ENCODE measurements around the gene SLC35F1.
"Not testable (repeated sequence)": the region's sequence is repeated elsewhere in the genome, so short reads cannot be mapped to it uniquely, and the experiment has no call there.

SLC35F1 gene

DNA sequence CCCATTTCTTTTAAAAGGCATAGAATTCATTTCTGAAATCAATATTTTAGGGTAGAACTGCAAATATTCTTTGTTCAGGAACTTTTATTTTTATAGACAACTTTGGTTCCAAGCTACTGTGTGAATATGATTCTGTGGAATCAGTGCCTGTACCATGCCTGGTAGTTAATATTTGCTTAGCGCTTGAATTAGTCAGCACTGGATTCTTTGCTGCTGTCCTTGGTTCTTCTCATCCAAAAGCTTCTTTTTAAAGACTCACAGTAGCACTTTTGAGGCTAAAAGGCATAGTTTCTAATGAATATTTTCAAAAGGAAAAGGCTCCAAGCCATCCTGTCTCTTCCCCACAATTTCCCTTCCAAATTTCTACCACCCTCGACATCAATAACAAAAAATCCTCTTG is 109.5 kb downstream of the SLC35F1 start:
- no peak for DNase-seq

DNA sequence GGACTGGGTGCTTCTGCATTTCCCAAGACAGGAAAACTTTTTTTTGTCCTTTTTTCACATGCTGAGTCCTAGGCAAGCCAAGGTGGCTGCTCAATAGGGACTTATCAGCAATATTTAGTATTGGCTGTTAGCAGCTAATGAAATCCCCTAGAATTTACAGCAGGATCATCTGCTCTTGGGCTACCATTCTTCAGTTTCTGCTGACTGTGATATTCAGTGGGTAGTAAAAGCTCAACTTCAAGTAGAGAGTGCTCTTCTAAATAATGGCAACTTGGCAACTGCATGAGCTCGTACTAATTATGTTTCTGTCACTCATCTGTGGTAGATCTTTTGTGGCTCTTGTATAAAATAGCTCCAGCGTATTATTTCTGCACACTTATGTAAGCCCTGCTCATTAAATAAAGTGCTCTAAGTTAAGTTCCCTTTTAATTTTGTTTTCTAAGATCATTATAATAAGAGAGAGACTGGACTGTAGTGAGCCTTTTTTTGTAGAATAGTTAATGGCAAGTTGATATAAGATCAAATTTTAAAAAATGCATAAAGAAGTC is 110.3 kb downstream of the SLC35F1 start:
- no peak for DNase-seq

DNA sequence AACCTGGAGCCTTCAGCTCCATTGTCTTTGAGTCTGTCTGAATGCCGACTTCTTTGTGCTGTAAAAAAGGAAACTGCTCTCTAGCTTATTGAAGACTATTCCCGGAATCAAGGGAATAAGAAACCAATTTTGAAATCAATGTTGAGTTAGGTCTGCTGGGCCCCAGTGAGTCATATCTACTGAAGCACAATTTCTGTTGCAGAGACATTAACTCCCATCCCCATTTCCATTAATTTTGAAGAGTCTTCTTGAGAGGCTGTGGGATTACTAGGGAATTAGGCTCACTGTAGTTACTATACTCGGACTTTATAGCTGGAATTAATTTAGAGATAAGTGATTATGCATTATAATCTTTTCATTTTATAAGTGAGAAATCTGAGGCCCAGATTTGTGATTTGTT is 116.7 kb downstream of the SLC35F1 start:
- DNase-seq, result no peak

DNA sequence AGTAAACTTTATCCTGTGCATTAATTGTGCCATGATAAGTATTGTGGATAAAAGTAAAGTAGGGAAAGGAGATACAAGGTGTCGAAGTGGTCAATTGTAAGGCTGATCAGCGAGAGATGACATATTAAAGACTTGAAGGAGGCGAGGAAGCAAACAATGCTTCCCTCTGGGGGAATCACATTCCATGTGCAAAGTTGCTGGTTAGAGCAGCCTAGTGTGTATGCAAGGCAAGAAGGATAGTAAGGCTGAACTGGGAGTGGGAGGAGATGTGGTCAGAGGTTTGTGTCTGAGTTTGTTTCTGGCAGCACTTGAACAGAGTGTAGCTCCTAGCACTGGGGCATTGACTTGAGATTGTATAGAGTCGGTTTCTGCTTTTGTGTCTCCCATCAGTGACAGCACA is 122.9 kb downstream of the SLC35F1 start:
- DNase-seq, result no peak

DNA sequence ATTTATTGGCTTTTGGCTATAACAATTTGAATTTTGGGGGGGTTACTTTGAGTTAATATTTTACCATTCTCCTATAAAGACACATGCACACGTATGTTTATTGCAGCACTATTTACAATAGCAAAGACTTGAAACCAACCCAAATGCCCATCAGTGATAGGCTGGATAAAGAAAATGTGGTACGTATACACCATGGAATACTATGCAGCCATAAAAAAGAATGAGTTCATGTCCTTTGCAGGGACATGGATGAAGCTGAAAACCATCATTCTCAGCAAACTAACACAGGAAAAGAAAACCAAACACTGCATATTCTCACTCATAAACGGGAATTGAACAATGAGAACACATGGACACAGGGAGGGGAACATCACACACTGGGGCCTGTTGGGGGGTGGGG is 130.4 kb downstream of the SLC35F1 start:
- not testable (repeated sequence) for DNase-seq

DNA sequence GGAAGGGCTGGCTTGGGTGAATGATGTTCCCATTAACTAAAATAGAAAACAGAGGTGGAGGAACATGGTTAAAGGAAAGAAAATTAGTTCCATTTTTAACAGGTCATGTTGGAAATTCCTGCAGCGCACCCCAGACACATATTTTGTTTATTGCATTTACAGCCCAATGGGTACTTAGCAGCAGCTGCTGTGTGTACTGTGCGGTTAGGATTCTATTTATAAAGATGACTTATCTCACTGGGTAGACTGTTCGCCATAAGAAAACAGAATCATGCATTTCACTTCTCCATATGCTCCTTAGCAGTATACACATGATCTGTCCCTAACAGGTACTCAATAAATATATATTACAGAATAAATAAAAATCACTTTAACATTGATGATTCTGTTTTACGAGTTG is 135.8 kb downstream of the SLC35F1 start:
- DNase-seq, result no peak

DNA sequence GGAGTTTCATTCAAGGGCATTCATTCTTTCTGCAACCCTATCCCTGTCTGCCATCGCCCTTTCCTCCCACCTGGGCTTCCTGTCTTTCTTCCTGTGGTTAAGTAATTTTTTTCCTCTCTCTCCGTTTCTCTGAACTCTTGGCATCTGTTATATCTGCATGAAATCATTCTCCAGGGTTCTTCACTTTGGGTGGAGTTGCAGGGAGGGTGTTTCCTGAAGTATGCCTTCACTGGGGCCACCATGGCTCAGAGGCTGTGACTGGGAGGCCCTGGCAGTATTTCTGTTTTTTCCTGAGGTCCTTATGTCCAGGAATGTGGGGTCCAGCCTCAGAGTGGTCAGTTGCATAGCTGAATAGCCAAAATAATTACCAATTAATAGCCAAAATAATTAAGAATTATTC is 137.2 kb downstream of the SLC35F1 start:
- DNase-seq, result no peak

DNA sequence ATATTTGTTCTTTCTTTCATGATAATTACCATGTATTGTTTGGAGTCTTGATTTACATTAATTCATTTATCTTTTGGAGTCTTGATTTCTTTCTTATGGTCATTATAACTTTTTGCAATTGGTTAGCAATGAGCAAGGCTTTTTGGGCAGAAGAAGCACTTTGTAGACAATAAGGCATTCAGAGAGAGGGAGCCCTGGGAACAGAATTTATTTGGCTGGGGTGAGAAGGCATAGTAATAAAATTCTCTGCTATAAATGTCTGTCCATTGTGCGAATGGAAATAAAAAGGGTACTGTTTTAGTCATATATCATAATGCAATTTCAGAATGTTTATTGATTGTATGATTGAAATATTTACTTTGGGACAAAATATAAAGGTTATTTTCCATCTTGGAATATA is 147.0 kb downstream of the SLC35F1 start:
- DNase-seq, result no peak

DNA sequence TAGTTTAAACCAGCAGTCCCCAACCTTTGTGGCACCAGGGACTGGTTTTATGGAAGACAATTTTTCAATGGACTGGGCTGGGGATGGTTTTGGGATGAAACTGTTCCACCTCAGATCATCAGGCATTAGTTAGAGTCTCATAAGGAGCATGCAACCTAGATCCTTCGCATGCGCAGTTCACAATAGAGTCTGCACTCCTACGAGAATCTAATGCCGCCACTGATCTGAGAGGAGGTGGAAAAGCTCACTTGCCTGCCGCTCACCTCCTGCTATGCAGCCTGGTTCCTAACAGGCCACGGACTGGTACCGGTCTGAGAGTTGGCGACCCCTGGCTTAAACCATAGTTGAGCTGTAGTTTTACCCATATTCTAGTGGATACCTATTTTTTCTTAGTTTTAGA is 154.6 kb downstream of the SLC35F1 start:
- DNase-seq, result no peak

DNA sequence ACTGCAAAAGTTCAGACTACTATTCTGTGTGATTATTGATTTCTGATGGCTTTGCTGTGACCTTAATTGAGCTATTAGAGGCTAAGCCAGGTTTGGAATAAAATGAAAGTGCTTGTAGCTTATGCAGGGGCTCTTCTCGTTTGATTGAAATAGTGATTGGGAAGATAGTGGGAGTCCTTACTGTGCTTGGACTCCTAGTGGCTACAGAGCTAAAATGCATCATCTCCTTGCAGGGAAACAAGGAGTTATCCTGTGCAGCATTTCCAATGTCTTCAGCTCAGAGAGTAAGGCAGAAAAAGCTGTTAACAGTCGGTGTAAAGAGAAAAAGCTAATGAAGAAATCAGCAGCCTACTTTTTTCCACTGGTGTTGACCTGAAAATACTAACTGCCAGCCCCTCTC is 173.5 kb downstream of the SLC35F1 start:
- DNase-seq, result no peak

DNA sequence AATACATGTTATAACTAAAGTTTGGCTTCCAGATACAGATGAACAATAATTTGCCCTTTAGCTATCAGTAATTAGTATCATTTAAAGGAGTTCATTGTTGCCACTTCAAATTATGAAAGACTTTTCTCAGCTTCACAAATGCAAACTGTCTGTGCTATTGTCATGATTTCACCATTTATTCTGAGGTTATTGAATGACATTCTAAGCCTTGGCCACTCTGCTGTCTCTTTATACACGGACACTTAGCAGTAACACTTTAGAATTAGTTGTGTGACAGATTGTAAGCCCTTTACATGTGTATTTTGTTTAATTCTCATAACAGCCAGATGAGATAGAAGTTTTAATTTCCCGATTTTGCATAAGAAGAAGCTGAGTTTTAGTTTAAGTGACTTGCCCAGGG is 176.6 kb downstream of the SLC35F1 start:
- no peak for DNase-seq

DNA sequence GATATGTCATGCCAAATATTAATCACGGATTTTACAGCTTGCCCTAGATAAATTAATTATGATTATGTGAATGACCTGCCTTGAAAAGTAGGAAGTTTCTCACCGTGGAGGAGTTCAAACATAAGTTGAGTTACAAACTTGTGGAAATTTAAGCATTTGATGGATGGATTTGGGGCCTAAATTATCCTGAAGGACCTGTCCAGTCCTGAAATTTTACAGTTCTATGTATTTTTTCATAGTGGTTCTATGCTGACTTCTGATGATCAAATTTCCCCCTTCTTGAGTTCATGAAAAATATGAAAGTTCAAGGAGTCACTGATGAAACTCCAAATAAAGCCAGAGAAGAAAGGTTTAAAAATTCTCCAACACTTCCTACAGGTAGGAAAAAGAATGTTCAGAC is 178.6 kb downstream of the SLC35F1 start:
- no peak for DNase-seq

DNA sequence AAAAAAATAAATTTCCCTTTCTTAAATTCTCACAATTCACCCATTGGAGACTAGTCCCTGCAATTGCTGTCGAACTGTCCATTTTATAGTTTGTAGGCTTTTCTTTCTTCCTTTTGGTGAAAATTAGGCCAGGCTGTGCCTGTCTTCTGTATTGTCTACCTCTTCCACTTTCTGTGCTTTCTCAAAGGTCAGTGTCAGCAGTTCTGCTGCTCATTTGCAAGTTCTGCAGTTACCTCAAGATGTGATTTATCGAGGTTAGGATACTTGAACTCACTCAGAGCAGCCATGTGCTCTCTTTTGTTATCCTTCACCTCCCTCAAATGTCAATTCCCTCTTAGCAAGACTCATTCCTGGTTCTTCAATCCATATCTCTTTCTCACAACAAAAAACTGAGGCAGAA is 179.1 kb downstream of the SLC35F1 start:
- no peak for DNase-seq

DNA sequence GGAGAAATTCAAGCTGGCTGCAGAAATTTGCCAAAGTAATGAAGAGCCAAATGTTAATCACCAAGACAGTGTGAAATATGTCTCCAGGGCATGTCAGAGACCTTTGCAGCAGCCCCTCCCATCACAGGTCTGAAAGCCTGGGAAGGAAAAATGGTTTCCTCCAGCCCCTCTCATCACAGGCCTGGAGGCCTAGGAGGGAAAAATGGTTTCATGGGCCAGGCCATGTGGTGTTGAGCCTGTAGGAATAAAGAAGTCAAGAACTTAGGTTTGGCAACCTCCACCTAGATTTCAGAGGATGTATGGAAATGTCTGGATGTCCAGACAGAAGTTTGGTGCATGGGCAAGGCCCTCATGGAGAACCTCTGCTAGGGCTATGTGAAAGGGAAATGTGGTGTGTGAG is 185.0 kb downstream of the SLC35F1 start:
- DNase-seq, result no peak

DNA sequence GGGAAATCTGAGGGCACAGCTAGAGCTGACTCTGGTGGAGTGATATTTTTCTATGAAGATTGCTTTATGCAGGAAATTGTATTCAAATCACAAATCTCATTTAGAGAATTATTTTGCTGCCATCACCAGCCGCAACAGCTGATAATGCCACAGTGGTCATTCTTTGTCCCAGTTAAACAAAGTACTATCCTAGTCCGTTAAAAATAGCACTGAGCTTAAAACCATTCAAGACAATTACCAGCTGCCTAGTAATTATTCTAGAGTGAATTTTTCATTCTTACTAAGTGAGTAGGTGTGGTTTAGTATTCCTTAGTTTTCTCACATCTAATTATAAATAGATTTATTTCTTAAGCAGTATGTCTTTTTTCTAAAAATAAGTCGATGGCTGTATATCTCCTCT is 190.5 kb downstream of the SLC35F1 start:
- no peak for DNase-seq

DNA sequence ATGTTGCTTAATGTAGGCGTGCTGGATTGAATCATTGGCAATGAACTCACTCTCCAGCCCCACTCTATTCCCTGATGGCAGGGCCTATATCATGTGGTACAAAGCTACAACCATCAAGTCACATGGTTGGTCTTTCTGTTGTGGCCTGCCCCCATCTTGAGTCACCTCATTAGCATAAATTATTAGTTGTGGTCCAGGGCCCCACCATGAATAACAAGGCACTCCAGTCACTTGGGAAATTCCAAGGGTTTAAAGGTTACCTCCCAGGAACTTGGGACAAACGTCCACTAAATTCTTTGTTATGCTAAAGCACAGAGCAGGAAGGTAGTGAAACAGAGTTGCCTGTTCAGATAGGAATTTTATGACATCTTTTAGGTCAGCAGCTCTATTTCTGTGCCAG is 193.7 kb downstream of the SLC35F1 start:
- no peak for DNase-seq

DNA sequence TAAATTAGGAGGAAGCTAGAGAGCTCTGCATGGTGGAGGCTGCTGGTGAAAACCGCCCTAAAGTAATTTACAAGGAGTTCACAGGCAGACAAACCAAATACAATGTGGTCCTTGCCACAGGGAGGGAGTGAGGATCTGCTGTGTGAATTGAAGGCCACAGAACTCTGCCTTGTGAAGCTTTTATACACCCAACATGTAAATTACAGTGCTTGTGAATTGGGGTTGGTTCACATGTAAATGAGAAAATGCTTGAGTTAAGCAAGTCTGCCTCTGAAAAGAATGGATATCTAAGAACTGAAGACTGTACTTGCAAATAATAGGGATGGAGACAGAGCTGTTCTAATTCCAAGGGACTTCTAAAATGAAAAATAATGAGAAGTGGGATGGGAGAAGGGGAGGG is 194.2 kb downstream of the SLC35F1 start:
- no peak for DNase-seq

DNA sequence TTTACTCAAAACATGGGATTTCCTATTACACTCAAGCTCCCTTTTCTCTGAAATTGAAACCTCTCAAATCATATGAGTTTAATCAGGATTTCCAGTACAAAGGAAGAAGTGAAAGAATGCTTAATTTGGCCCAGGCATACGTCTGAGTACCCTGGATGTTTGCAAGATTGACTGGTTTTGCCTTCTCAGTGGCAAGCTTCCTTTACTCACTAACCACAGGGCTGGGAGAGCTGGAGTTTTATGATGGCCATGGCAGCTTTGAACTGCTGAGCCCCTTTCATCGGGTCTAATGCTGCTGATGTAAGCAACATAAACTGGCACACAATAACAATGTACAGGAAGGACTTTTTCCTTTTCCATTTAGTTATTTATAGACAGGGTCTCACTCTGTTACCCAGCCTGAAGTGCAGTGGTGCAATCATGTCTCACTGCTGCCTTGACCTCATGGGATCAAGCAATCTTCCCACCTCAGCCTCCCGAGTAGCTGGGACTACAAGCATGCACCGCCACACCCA is 194.8 kb downstream of the SLC35F1 start:
- DNase-seq, result no peak

DNA sequence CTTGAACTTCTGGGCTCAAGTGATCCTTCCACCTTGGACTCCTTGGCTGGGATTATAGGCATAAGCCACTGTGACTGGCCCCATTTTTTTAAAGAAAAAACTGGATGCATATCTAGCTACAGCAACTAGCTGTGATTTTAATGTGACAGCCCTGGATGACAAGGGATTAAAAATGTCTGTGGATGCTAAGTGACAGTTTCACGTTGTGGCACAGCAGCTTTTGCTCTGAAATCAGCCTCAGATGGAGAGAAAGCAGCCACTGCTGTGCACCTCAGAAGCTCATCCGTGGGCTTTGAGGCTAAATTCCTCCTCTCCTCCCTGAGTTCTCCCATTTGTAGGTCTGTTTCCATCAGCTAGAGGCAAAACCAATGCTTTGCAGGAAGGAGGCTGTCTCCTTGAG is 195.3 kb downstream of the SLC35F1 start:
- DNase-seq, result no peak

DNA sequence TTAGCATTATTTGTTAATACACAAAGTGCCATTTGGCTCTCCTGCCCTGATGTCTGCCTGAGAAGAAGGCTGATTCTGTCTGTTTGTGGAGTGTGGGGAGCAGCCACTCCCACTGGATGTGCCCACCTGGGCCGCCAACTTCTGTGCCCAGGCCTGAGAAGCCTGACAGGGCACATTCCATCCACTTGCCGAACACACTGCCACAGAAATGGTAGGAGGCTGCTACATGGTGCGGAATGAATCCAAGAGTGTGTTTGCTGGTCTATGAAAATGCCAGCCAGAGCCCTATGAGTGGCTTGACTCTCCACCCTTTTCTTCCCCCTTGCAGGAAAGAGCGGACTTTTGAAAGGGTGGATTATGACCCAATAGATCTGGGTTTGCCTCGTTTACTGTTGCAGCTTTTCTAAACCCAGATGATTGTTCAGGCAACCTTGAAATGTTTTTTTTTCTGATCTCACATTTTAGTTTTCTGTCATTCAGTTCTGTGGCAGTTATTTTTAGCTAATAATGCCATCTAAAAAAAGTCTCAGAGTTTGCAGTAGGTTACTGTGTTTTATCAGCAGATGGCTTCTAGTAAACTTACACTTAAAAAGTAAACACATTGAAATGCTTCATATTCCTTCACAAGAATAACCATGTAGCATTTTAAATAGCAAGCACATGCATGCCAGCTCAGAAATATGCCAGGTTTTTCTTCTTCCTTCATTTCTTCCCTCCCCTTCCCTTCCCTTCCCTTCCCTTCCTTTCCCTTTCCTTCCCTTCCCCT is 196.5 kb downstream of the SLC35F1 start:
- DNase-seq, result no peak

DNA sequence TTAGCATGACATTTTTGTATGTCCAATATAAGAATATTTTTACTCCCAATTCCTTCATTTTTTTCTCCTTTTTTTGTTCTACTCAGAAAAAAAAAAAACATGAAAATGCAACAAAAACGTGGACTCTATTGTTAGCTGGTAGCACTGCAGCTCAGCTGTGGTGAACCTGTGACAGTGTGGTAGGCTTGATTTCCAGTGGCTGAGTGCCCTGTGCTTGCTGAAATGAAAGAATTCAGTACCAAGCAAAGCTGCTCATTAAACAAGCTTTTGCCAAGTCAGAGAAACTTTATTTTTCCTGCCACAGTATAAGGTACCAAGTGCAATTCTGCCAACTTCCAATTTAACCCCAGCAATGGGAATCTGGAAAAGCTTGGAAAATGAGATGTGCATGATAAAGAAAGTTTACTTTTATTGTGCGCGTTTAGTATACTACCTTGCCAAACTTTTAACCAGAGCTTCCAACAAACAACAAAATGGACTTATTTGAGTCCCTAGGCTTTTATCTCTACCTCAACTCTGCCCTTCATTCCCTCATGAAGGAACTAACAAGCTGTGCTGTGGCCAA is 215.2 kb downstream of the SLC35F1 start:
- DNase-seq, result no peak

DNA sequence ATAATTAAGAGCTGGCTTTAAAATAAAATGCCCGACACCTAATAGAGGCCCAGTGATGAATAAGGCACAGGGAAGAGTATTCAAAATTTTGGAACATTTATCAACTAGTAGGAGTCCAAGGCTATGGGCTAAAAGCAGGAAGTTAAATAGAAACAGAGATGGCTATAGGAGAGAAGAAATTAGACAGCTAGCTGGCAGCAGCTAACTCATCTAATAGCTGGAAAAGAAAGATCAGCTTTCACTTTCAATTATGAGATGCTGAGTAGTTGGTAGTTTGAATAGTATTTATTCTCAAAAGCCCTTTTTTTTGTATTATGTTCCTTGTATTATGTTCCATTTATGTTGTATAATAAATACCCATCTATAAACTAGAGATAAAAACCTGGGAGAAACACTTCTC is 215.7 kb downstream of the SLC35F1 start:
- no peak for DNase-seq

DNA sequence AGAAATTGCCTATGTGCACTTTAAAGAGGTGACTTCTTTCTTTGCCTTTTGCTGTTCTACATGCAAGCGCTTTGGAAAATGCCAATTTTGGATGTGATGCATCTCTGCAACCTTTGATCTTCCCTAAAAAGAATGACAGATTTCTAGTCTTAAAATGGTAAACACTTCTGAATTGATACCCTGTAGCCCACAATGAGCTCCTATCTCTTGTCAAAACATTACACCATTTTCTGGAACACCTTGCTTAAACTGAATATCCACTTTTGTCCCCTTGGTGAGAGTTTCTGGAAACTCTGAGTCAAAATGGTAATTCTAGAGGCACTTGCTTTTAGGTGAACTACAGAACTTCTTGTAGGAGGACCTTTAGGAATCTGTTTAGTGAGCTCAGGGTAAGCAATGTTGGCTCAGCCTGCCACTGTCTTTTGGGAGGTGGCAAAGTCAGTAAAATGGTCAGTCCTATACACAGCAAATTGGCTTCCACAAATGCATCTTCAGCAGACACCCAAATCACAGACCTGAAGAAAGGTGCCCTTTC is 216.5 kb downstream of the SLC35F1 start:
- DNase-seq, result no peak

DNA sequence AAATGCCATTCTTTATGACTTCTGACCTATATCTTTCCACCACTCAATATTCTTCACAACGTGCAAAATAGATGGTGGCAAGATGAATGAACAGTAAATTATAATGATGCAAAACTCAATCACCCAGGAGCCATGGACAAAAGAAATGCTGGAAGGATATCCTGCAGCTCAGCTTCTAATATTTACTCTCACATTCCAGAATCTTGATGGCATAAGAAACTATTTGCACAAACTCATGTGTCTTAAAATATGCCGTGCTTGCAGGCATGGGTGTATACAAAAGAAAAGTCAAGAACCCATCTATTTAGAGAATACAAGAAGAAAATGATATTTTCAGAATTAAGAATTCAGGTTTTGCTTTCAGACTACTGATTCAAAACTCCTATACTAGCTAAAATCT is 217.8 kb downstream of the SLC35F1 start:
- no peak for DNase-seq
